ENCODE measurements around the gene NOBOX. TPM values are rescaled to one million over a fixed set of nuclear protein-coding genes. Genes with fewer than 3 reads are reported as not detected.
A peak's percentile ranks its signal among the peaks of the same experiment; 100 is the strongest.

Gene NOBOX
- polyA plus RNA-seq, 1 donor (not counting 4 experiments of a cell fraction or from before 2014, with no cell fraction given) = not detected

- Histone ChIP-seq H4K20me1 (ENCODE audit: control insufficient read depth, extremely low read depth, insufficient read depth, low read length) (no peaks in the 10 kb centered on the region), H3K36me3 (ENCODE audit: control insufficient read depth in 2 of 2, extremely low read depth in 1 of 2, insufficient read depth in 2 of 2, low read length in 2 of 2) (no peaks in the 10 kb centered on the region), H3K4me2 (ENCODE audit: control insufficient read depth, extremely low read depth, insufficient read depth, low read depth, low read length) (no peak overlapping the region), H3K9me3 (ENCODE audit: control insufficient read depth, low read depth, low read length) (no peaks in the 10 kb centered on the region), H3K27ac (ENCODE audit: control insufficient read depth, insufficient read depth, low read length) (no peak overlapping the region), H3K27me3 (ENCODE audit: control insufficient read depth, extremely low read depth, insufficient read depth, low read length) (no peaks in the 10 kb centered on the region), H3K79me2 (ENCODE audit: control insufficient read depth, insufficient read depth, low read length) (no peaks in the 10 kb centered on the region), H3K4me1 (ENCODE audit: control insufficient read depth, extremely low read depth, insufficient read depth, low read length) (no peaks in the 10 kb centered on the region), H3K4me3 (ENCODE audit: control insufficient read depth in 2 of 3, extremely low read depth in 1 of 3, insufficient read depth in 2 of 3, low read depth in 1 of 3, low read length in 3 of 3) (no peak overlapping the region), H3K9ac (ENCODE audit: control insufficient read depth, extremely low read depth, insufficient read depth, low read length) (no peak overlapping the region), H2AFZ (ENCODE audit: control insufficient read depth, low read length) (no peak overlapping the region), H3K9me1 (ENCODE audit: control insufficient read depth, extremely low read depth, insufficient read depth, low read length) (no peaks in the 10 kb centered on the region)
- dilution Hi-C loops (cut with MboI; ENCODE audit: extremely low pct_ligation_motif_present, low sequenced_read_pairs) = no loop called here
- DNase-seq (ENCODE audit: low read depth, low spot score) = no peak
- FAIRE-seq = no peak
- TF ChIP-seq CTCF (optimal IDR thresholded peaks at IDR 0.05 in 1 of 3, IDR thresholded peaks at IDR 0.05 in 1 of 3, conservative IDR thresholded peaks at IDR 0.05 in 1 of 3; ENCODE audit: extremely low read depth in 1 of 3, insufficient read depth in 2 of 3, low read length in 3 of 3) (no peak), EZH2 (IDR thresholded peaks at IDR 0.05; ENCODE audit: low read length) (no peak)
Observed at GRCh38 chr7:144397086-144397485, 6.4 kb downstream of the NOBOX start.

GRCh38 chr7:144391823-144392255 lies 11.7 kb downstream of the NOBOX start:
- peak overlapping the region; percentile 57 for H2AFZ ChIP-seq (ENCODE audit: control insufficient read depth, low read length)
- dilution Hi-C loops (cut with MboI; ENCODE audit: extremely low pct_ligation_motif_present, low sequenced_read_pairs) = no loop called here
- H3K4me2 ChIP-seq (ENCODE audit: control insufficient read depth, extremely low read depth, insufficient read depth, low read depth, low read length) = peak overlapping the region; percentile 49
- no peak overlapping the region for H3K9ac ChIP-seq (ENCODE audit: control insufficient read depth, extremely low read depth, insufficient read depth, low read length)
- H3K4me1 ChIP-seq (ENCODE audit: control insufficient read depth, extremely low read depth, insufficient read depth, low read length) = no peaks in the 10 kb centered on the region
- no peak for TF ChIP-seq EZH2 (IDR thresholded peaks at IDR 0.05; ENCODE audit: low read length)
- peak; percentile 38 to 57 (median 56) for TF ChIP-seq CTCF (optimal IDR thresholded peaks at IDR 0.05 in 1 of 3, IDR thresholded peaks at IDR 0.05 in 1 of 3, conservative IDR thresholded peaks at IDR 0.05 in 1 of 3; ENCODE audit: extremely low read depth in 1 of 3, insufficient read depth in 2 of 3, low read length in 3 of 3)
- no peaks in the 10 kb centered on the region for H3K27me3 ChIP-seq (ENCODE audit: control insufficient read depth, extremely low read depth, insufficient read depth, low read length)
- no peaks in the 10 kb centered on the region for H4K20me1 ChIP-seq (ENCODE audit: control insufficient read depth, extremely low read depth, insufficient read depth, low read length)
- DNase-seq (ENCODE audit: low read depth, low spot score) (no peak), FAIRE-seq (peak; percentile 29)
- H3K79me2 ChIP-seq (ENCODE audit: control insufficient read depth, insufficient read depth, low read length) = no peaks in the 10 kb centered on the region
- no peaks in the 10 kb centered on the region for H3K9me3 ChIP-seq (ENCODE audit: control insufficient read depth, low read depth, low read length)
- H3K9me1 ChIP-seq (ENCODE audit: control insufficient read depth, extremely low read depth, insufficient read depth, low read length) = no peaks in the 10 kb centered on the region
- H3K36me3 ChIP-seq (ENCODE audit: control insufficient read depth in 2 of 2, extremely low read depth in 1 of 2, insufficient read depth in 2 of 2, low read length in 2 of 2) = no peaks in the 10 kb centered on the region
- H3K27ac ChIP-seq (ENCODE audit: control insufficient read depth, insufficient read depth, low read length) = no peak overlapping the region
- no peak overlapping the region for H3K4me3 ChIP-seq (ENCODE audit: control insufficient read depth in 2 of 3, extremely low read depth in 1 of 3, insufficient read depth in 2 of 3, low read depth in 1 of 3, low read length in 3 of 3)
